Lower lobe of right lung (tissue), 2 donors: ENCODE data around the gene TFG. TPM values are rescaled to one million over a fixed set of nuclear protein-coding genes. Genes with fewer than 3 reads are reported as not detected.

ENCODE experiments used
- ATAC-seq, 2 donors: fragments of 200-7000 bp; cut with Tn5 transposase; one replicate each; pipeline ENCODE4 v1.9.1; 2020 to 2022; ENCODE audit warnings: mild to moderate bottlenecking in 2 of 2, moderate library complexity in 2 of 2
- DNase-seq: peaks from one replicate; pipeline ENCODE4 v3.0.0-alpha.2; 2020
- H3K27ac ChIP-seq: fragments of 200-600 bp; one replicate; pipeline ENCODE4 v1.8.0; 2022
- H3K27me3 ChIP-seq: fragments of 200-600 bp; one replicate; pipeline ENCODE4 v1.8.0; 2022; ENCODE audit warnings: low read depth
- H3K36me3 ChIP-seq: fragments of 200-600 bp; one replicate; pipeline ENCODE4 v1.8.0; 2022; ENCODE audit warnings: mild to moderate bottlenecking
- H3K4me1 ChIP-seq: fragments of 200-600 bp; one replicate; pipeline ENCODE4 v1.8.0; 2022
- H3K4me3 ChIP-seq: fragments of 200-600 bp; one replicate; pipeline ENCODE4 v1.8.0; 2022; ENCODE audit warnings: mild to moderate bottlenecking
- H3K9me3 ChIP-seq: fragments of 200-600 bp; one replicate; pipeline ENCODE4 v1.8.0; 2022
- intact Hi-C: fragments of 100-400 bp; cut with DNase I; formaldehyde crosslinking; loops from one replicate; pipeline ENCODE4 v1.11.0; 2022
- total RNA-seq: library from RNA; stranded (reverse); fragmentation: NEBNext Ultra II Directional; extraction: Animal tissue kit (Norgen Biotek cat#: 25700); gene quantifications from one replicate; pipeline ENCODE4 v1.2.1, GENCODE V29; 2021
- TF ChIP-seq, protein P1 (sequence below): fragments of 200-600 bp; IDR thresholded peaks from one replicate; pipeline ENCODE4 v1.8.0; 2022; ENCODE audit warnings: antibody characterized with exemption, mild to moderate bottlenecking
- donor health status: DM: no; HTN: yes; CAD: no; lungs with severe emphysema.

Gene TFG
- total RNA-seq, 1 donor from 2014 or later = 57.5 TPM

DNA sequence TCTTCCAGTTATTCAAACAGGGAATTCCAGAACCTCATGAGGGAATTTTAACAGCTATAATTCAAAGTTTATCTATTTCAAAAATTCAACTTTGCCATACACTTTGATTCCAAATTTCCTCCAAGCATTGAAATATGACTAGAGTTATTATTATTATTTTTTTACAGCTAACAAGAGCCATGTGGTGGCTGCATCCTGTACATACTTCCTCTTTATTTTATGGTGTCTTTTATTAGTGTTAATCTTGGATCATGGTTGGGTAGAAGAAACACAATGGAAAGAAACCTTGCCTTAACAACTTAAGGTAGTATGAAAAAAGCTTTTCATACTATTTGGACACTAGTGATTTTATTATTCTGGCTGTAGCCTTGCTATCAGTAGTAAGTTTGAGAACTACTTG lies 52.7 kb downstream of the TFG start:
- Histone ChIP-seq H3K27ac (no peak overlapping the region), H3K36me3 (peaks cover 4% of the 10 kb centered on the region), H3K9me3 (no peaks in the 10 kb centered on the region), H3K4me3 (no peak overlapping the region), H3K27me3 (no peaks in the 10 kb centered on the region), H3K4me1 (peaks cover 5% of the 10 kb centered on the region)
- no peak for DNase-seq
- ATAC-seq = no peak
- TF ChIP-seq, protein P1, sequence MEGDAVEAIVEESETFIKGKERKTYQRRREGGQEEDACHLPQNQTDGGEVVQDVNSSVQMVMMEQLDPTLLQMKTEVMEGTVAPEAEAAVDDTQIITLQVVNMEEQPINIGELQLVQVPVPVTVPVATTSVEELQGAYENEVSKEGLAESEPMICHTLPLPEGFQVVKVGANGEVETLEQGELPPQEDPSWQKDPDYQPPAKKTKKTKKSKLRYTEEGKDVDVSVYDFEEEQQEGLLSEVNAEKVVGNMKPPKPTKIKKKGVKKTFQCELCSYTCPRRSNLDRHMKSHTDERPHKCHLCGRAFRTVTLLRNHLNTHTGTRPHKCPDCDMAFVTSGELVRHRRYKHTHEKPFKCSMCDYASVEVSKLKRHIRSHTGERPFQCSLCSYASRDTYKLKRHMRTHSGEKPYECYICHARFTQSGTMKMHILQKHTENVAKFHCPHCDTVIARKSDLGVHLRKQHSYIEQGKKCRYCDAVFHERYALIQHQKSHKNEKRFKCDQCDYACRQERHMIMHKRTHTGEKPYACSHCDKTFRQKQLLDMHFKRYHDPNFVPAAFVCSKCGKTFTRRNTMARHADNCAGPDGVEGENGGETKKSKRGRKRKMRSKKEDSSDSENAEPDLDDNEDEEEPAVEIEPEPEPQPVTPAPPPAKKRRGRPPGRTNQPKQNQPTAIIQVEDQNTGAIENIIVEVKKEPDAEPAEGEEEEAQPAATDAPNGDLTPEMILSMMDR = no peak
- intact Hi-C loops = no loop called here

DNA sequence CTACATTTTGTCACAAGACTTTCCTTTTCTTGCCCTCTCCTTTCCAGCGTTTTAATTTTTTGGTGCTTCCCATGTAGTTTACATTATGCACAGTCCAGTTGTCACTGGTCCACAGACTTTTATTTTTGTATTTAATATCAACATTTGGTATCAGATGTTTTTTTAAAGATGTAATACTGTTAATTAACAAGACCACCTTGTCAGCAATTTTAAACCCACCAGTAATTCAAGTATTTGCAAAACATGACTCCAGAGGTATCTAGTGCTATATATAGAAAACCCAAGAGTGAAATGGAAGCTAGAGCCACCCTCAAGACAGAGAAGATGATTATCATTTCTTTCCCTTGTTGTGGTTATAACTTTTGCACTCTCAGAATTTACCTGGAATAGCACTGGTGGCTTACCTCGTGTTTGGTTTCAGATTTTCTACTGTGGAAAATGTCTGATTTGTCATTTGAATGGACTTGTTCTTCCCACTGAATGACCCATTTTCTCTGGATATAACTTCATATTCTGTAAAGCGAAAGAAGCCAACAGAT lies 56.2 kb downstream of the TFG start:
- TF ChIP-seq, protein P1 = no peak
- ATAC-seq = no peak
- no peak overlapping the region for H3K4me3 ChIP-seq

DNA sequence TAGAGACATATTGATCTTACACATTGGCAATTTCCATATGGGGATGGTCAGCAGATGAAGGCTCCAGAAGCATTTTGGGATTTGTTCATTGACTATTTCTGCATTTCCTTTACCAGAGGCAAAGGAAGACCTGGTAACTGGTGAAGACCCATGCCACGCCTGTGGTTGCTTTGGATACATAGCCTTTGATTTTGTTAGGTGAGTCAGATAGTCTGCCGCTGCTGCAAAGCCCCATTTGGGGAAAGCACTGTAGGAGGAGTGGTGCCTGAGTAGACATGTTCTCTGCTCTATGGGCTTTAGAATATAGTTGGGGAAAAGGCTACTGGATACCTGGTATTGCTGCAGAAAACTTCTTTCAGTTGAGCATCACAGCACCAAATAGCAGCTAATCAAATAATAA lies 56.8 kb downstream of the TFG start:
- Histone ChIP-seq H3K27me3 (no peaks in the 10 kb centered on the region), H3K4me1 (no peaks in the 10 kb centered on the region), H3K36me3 (peaks cover 12% of the 10 kb centered on the region), H3K4me3 (no peak overlapping the region), H3K27ac (no peak overlapping the region), H3K9me3 (no peaks in the 10 kb centered on the region)
- intact Hi-C loops = no loop called here
- DNase-seq (no peak), ATAC-seq (no peak)
- TF ChIP-seq, protein P1 = no peak

More for the DNA sequence above, 56.2 kb downstream of the TFG start:
- H3K4me1 ChIP-seq = peaks cover 5% of the 10 kb centered on the region
- DNase-seq = no peak
- no peak overlapping the region for H3K27ac ChIP-seq
- no peaks in the 10 kb centered on the region for H3K27me3 ChIP-seq
- intact Hi-C loops = no loop called here
- H3K36me3 ChIP-seq = peaks cover 12% of the 10 kb centered on the region
- no peaks in the 10 kb centered on the region for H3K9me3 ChIP-seq

DNA sequence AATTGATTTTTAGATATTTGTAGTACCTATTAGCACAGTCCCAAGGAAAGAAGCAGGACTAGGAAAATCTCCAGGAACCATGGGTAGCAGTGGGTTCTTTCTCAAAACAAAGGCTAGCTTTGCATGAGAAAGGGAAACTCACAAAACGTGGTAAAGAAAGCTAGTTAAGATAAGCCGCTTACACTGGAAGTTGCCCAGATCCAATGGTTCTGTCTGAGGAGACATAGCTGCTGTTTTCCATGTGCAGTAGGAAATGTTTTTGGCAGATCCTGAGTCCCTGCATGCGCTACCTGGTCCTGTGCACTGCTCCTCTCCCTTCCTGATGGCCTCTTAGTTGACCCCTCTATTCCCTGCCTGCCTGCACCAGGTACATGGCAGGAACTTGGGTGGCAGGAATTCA lies 60.4 kb downstream of the TFG start:
- no peaks in the 10 kb centered on the region for H3K27me3 ChIP-seq
- ATAC-seq (no peak), DNase-seq (no peak)
- no peaks in the 10 kb centered on the region for H3K9me3 ChIP-seq
- TF ChIP-seq, protein P1 = no peak
- intact Hi-C loops = no loop called here
- no peak overlapping the region for H3K27ac ChIP-seq
- peaks cover 12% of the 10 kb centered on the region for H3K36me3 ChIP-seq
- H3K4me3 ChIP-seq = no peak overlapping the region
- no peaks in the 10 kb centered on the region for H3K4me1 ChIP-seq

DNA sequence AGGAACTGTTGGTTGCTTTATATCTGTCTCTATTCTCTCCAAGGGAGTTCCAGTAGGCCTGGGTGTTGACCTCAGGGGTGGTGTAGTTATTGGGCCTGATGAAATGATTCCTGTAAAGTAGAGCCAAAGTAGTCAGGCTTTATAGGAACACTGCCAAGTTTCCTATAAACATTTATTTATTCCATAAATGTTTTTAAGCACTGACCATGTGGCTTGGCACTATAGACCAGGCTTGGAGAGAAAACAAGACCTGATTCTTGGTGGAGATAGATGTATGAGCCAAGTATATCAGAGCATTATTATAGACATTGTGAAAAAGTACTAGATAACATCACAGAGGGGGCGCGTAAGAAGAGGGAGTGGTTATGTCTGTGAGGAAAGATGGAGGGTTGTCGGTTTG lies 65.9 kb downstream of the TFG start:
- TF ChIP-seq, protein P1 = no peak
- ATAC-seq (no peak), DNase-seq (no peak)
- Histone ChIP-seq H3K9me3 (no peaks in the 10 kb centered on the region), H3K36me3 (peaks cover 11% of the 10 kb centered on the region), H3K4me3 (no peak overlapping the region), H3K27ac (no peak overlapping the region), H3K4me1 (no peaks in the 10 kb centered on the region), H3K27me3 (no peaks in the 10 kb centered on the region)
- intact Hi-C loops = no loop called here

DNA sequence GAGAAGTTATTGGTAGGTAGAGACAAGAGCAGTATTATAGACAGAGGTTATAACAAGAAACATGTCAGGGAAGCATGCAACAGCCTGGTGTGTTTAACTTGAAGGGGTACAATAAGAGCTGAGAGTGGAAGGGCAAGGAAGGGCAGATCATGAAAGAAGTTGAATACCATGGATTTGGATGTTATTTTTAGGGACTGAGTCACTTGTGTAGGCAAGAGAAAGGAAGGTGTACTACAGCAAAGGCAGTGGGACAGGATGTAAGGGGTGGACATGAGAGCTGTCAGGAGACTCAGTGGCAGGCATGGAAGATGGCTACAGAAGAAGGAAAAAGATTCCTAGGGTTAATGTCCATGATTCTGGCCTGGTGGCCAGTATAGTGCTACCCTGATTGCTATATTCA lies 66.4 kb downstream of the TFG start:
- peaks cover 11% of the 10 kb centered on the region for H3K36me3 ChIP-seq
- TF ChIP-seq, protein P1 = no peak
- H3K27me3 ChIP-seq = no peaks in the 10 kb centered on the region
- no peak overlapping the region for H3K4me3 ChIP-seq
- DNase-seq = no peak
- ATAC-seq = no peak
- H3K9me3 ChIP-seq = no peaks in the 10 kb centered on the region
- H3K27ac ChIP-seq = no peak overlapping the region
- intact Hi-C loops = no loop called here
- no peaks in the 10 kb centered on the region for H3K4me1 ChIP-seq
